Body of pancreas (tissue), 4 donors: ENCODE data around the gene TGFB2. TPM values are rescaled to one million over a fixed set of nuclear protein-coding genes. Genes with fewer than 3 reads are reported as not detected.

Experiments used
- ATAC-seq: fragments of 150-250 bp; one replicate; pipeline ENCODE4 v1.9.1; 2016
- DNase-seq, 4 donors: peaks; one replicate each; pipeline ENCODE4 v3.0.0-alpha.2; 2019
- H3K27ac ChIP-seq, 4 donors: fragments of 200-600 bp; sonication (generic); 1 replicate in 3 of 4; 2 replicates in 1 of 4; pipeline versions ENCODE4 v1.5.1 to v1.6.1; 2016 to 2019; ENCODE audit warnings: mild to moderate bottlenecking in 1 of 4, mixed read lengths in 1 of 4, moderate library complexity in 1 of 4
- H3K27me3 ChIP-seq, 2 donors: fragments of 200-600 bp; sonication (generic); one replicate each; pipeline ENCODE4 v1.6.0; 2016; ENCODE audit warnings: mild to moderate bottlenecking in 1 of 2
- H3K36me3 ChIP-seq, 2 donors: fragments of 200-600 bp; sonication (generic); replicated peaks in 1 of 2; 2 replicates each; pipeline ENCODE4 v1.5.1; 2016; ENCODE audit warnings: low read depth in 2 of 2; ENCODE audit not compliant: insufficient read depth in 1 of 2
- H3K4me1 ChIP-seq: fragments of 200-600 bp; sonication (generic); one replicate; pipeline ENCODE4 v1.6.0; 2016
- H3K4me3 ChIP-seq, 2 donors: fragments of 200-600 bp; sonication (generic); 1 replicate in 1 of 2; 2 replicates in 1 of 2; pipeline ENCODE4 v1.5.1; 2016 to 2019
- H3K9me3 ChIP-seq, 3 donors: fragments of 200-600 bp; sonication (generic); 1 replicate in 2 of 3; 2 replicates in 1 of 3; pipeline ENCODE4 v1.5.1; 2016
- POLR2A ChIP-seq, 3 donors: fragments of 450-650 bp; IDR thresholded peaks; one replicate each; pipeline ENCODE4 v1.6.1; 2016; ENCODE audit warnings: antibody characterized with exemption in 3 of 3, mild to moderate bottlenecking in 2 of 3
- WGBS, 2 donors: methylation state at CpG; one replicate each; pipeline ENCODE4 v1.1.5; 2017; 5-methylcytosine and 5-hydroxymethylcytosine counted together
- intact Hi-C: fragments of 100-400 bp; cut with DNase I; formaldehyde crosslinking; loops from one replicate; pipeline ENCODE4 v1.15.1; 2023
- total RNA-seq, 2 donors: library from RNA; depleted of rRNA; stranded (reverse); fragments of >200 nt; gene quantifications; one replicate each; pipeline ENCODE4 v1.1.0, GENCODE V29; 2016
- TF ChIP-seq, protein P1 (sequence below), 7 experiments: fragments of 450-650 bp in 4 of 7; fragments of 200-600 bp in 3 of 7; sonication (generic) in 3 of 7; IDR thresholded peaks; one replicate each; pipeline ENCODE4 v1.5.1; 2016 to 2019; ENCODE audit warnings: antibody characterized with exemption in 7 of 7

TGFB2 gene
- total RNA-seq, 2 donors from 2014 or later, result 4.3 to 4.9 TPM

DNA sequence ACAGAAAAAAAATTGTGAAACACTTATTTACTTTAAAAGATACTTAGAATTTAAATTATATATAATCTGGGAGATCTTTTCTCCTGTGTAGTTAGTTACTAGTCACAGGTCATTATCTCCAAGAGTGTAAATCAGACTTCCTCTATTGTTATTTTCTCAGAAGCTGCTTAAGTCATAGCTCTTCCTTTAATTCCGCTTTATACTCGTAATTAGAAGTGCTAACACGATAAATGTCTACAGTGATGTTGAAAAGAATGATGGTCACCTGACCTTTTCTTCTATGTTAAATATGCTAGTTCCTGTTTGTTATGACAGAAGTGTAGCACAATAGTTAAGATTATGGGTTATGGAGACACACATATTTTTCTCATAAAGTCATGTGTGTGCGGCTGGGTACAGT is 123.6 kb downstream of the TGFB2 start:
- Histone ChIP-seq H3K4me1 (no peaks in the 10 kb centered on the region), H3K9me3 (no peaks in the 10 kb centered on the region), H3K27ac (peak overlapping the region in 1 of 4 donors; percentile 37), H3K4me3 (no peak overlapping the region), H3K36me3 (no peaks in the 10 kb centered on the region), H3K27me3 (no peaks in the 10 kb centered on the region)
- no peak for DNase-seq
- WGBS, 2 donors, result 84% methylated on average over 4 of the region's 4 CpGs
- no peak for ATAC-seq
- no peak for TF ChIP-seq POLR2A (IDR thresholded peaks at IDR 0.05)
- TF ChIP-seq, protein P1, sequence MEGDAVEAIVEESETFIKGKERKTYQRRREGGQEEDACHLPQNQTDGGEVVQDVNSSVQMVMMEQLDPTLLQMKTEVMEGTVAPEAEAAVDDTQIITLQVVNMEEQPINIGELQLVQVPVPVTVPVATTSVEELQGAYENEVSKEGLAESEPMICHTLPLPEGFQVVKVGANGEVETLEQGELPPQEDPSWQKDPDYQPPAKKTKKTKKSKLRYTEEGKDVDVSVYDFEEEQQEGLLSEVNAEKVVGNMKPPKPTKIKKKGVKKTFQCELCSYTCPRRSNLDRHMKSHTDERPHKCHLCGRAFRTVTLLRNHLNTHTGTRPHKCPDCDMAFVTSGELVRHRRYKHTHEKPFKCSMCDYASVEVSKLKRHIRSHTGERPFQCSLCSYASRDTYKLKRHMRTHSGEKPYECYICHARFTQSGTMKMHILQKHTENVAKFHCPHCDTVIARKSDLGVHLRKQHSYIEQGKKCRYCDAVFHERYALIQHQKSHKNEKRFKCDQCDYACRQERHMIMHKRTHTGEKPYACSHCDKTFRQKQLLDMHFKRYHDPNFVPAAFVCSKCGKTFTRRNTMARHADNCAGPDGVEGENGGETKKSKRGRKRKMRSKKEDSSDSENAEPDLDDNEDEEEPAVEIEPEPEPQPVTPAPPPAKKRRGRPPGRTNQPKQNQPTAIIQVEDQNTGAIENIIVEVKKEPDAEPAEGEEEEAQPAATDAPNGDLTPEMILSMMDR (IDR thresholded peaks at IDR 0.05), result no peak
- intact Hi-C loops, result no loop called here

DNA sequence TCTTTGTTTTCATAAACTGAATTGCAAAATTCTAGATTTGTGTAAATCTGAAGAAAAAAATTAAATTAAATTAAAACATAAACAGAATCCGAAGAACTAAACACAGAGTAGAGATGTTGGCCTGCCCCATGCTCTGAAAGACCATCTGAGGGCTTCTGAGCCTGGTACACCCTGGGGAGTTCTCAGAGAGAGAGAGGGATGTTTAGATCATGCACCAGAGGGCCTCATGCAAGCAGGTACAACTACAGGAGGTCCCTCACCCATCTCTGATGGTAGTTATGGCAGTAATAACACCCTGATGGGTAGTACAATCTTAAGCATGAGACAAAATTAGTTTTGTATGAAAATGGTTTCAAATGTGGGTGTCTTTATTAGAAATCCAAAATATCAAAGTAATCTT is 127.7 kb downstream of the TGFB2 start:
- DNase-seq (no peak), ATAC-seq (no peak)
- no peaks in the 10 kb centered on the region for H3K4me1 ChIP-seq
- no peaks in the 10 kb centered on the region for H3K9me3 ChIP-seq
- WGBS, 2 donors, result 56 to 72% methylated on average over 1 of the region's 1 CpG
- H3K27me3 ChIP-seq, result no peaks in the 10 kb centered on the region
- H3K4me3 ChIP-seq, result no peak overlapping the region
- H3K27ac ChIP-seq, result no peak overlapping the region
- intact Hi-C loops, result no loop called here
- no peaks in the 10 kb centered on the region for H3K36me3 ChIP-seq
- TF ChIP-seq POLR2A (IDR thresholded peaks at IDR 0.05), result no peak
- TF ChIP-seq, protein P1 (IDR thresholded peaks at IDR 0.05), result no peak

DNA sequence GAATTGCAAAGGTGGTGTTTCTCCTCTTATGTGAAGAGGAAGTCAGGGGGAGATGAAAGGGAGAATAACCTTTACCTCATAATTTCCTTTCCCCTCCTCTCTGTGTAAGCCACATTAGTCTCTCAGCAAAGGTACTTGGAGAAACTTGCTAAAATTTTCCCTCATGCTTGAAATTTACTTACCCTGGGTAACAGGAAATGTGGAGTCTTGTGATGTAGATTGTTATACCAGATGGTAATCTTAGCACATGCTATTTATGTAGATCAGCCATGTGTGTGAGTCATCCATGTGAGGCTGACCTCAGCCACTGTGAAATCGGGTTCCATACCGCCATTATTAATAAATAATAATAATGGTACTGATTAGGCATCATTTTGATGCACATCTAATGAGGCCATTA is 128.4 kb downstream of the TGFB2 start:
- H3K36me3 ChIP-seq, result no peaks in the 10 kb centered on the region
- no peak for TF ChIP-seq POLR2A (IDR thresholded peaks at IDR 0.05)
- TF ChIP-seq, protein P1 (IDR thresholded peaks at IDR 0.05), result no peak
- no peak for ATAC-seq
- H3K4me1 ChIP-seq, result no peaks in the 10 kb centered on the region
- no peaks in the 10 kb centered on the region for H3K27me3 ChIP-seq
- no peak for DNase-seq
- WGBS, 2 donors, result 64 to 80% methylated on average over 2 of the region's 2 CpGs
- H3K9me3 ChIP-seq, result no peaks in the 10 kb centered on the region
- no peak overlapping the region for H3K4me3 ChIP-seq
- intact Hi-C loops, result no loop called here
- no peak overlapping the region for H3K27ac ChIP-seq

DNA sequence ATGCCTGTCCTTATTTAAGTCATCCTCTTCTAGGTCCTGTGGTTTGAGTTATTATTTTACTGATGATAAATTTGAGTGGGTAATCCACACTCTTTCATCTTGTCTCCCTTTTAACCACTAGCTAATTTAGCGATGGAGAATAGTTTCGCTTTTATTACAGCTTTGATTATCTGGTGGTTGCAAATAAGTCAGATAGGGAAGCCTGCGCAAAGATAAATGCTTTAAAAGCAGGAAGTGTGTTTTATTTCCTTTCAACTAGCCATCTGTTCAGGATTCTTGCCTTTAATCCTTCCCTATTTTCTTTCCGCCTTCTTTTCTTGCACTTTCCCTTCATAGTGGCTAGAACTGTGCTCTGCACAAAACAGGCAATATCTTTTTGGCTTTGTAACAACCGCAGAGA is 129.0 kb downstream of the TGFB2 start:
- H3K36me3 ChIP-seq, result no peaks in the 10 kb centered on the region
- H3K4me1 ChIP-seq, result no peaks in the 10 kb centered on the region
- DNase-seq (no peak), ATAC-seq (no peak)
- no peak overlapping the region for H3K27ac ChIP-seq
- intact Hi-C loops, result no loop called here
- TF ChIP-seq, protein P1 (IDR thresholded peaks at IDR 0.05), result no peak
- no peak for TF ChIP-seq POLR2A (IDR thresholded peaks at IDR 0.05)
- WGBS, 2 donors, result 68 to 79% methylated on average over 5 of the region's 5 CpGs
- no peaks in the 10 kb centered on the region for H3K27me3 ChIP-seq
- H3K4me3 ChIP-seq, result no peak overlapping the region
- no peaks in the 10 kb centered on the region for H3K9me3 ChIP-seq

DNA sequence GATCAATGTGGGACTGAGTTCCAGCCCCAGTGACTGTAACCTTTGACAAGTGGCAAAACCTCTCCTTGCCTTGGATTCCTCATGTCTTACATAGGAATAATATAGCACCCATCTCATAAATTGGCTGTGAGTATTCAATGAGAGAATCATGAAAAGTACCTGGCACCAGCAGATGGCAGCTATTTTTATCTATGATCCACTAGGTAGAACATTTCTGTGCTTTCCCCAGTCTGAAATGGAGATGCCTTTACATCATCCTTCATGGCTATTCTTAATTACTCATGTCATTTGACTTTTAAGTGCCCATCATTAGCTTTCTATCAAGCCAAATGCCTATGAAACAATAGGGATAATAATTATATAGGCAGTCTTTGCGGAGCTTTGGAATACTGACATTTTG is 130.1 kb downstream of the TGFB2 start:
- Histone ChIP-seq H3K27me3 (no peaks in the 10 kb centered on the region), H3K4me1 (peaks cover 5% of the 10 kb centered on the region), H3K36me3 (no peaks in the 10 kb centered on the region), H3K4me3 (no peak overlapping the region), H3K9me3 (no peaks in the 10 kb centered on the region), H3K27ac (no peak overlapping the region)
- no peak for TF ChIP-seq POLR2A (IDR thresholded peaks at IDR 0.05)
- WGBS, 2 donors, result 70 to 83% methylated on average over 1 of the region's 1 CpG
- intact Hi-C loops, result no loop called here
- peak; percentile 49 for ATAC-seq
- DNase-seq, result no peak
